Stimulated activated CD4-positive, alpha-beta T cell treated with anti-CD3 and anti-CD28 coated beads, Interleukin-4, amount 100 ng/mL, for 24 hours (primary cell): ENCODE data around the gene CFAP92.
"Not testable (repeated sequence)": the region's sequence is repeated elsewhere in the genome, so short reads cannot be mapped to it uniquely, and the experiment has no call there.

Experiments
- DNase-seq: peaks from one replicate; pipeline ENCODE4 v3.0.0-alpha.2; 2020

The CFAP92 gene

GRCh38 chr3:128931046-128931445 is 62.8 kb downstream of the CFAP92 start:
- DNase-seq: no peak

GRCh38 chr3:128929364-128929763 is 64.5 kb downstream of the CFAP92 start:
- DNase-seq: no peak

GRCh38 chr3:128923986-128924385 is 69.9 kb downstream of the CFAP92 start:
- not testable (repeated sequence) for DNase-seq

- no peak for DNase-seq
Observed at GRCh38 chr3:128923576-128923975, 70.3 kb downstream of the CFAP92 start.

GRCh38 chr3:128922804-128923459 is 70.9 kb downstream of the CFAP92 start:
- peak; percentile 64 for DNase-seq

- no peak for DNase-seq
Observed at GRCh38 chr3:128919988-128920387, 73.9 kb downstream of the CFAP92 start.

GRCh38 chr3:128917291-128917690 is 76.6 kb downstream of the CFAP92 start:
- DNase-seq: no peak

- DNase-seq: no peak
Observed at GRCh38 chr3:128914966-128915645, 78.8 kb downstream of the CFAP92 start.

GRCh38 chr3:128911911-128912310 is 82.0 kb downstream of the CFAP92 start:
- no peak for DNase-seq

GRCh38 chr3:128910006-128910405 is 83.9 kb downstream of the CFAP92 start:
- DNase-seq: no peak

GRCh38 chr3:128908951-128909350 is 84.9 kb downstream of the CFAP92 start:
- no peak for DNase-seq

GRCh38 chr3:128907706-128908445 is 86.0 kb downstream of the CFAP92 start:
- DNase-seq: no peak

GRCh38 chr3:128906804-128907525 is 86.9 kb downstream of the CFAP92 start:
- DNase-seq: no peak

- DNase-seq: no peak
Observed at GRCh38 chr3:128906031-128906803, 87.7 kb downstream of the CFAP92 start.

GRCh38 chr3:128903501-128903900 is 90.4 kb downstream of the CFAP92 start:
- DNase-seq: no peak

- DNase-seq: no peak
Observed at GRCh38 chr3:128902426-128902825, 91.5 kb downstream of the CFAP92 start.

- DNase-seq: no peak
Observed at GRCh38 chr3:128895843-128896697, 97.8 kb downstream of the CFAP92 start.

- no peak for DNase-seq
Observed at GRCh38 chr3:128889139-128889894, 104.6 kb downstream of the CFAP92 start.

- no peak for DNase-seq
Observed at GRCh38 chr3:128884992-128885391, 108.9 kb downstream of the CFAP92 start.

GRCh38 chr3:128882719-128883118 is 111.2 kb downstream of the CFAP92 start:
- DNase-seq: no peak

- DNase-seq: no peak
Observed at GRCh38 chr3:128881576-128881975, 112.3 kb downstream of the CFAP92 start.
